ENCODE data around the gene MYH10.

DNA sequence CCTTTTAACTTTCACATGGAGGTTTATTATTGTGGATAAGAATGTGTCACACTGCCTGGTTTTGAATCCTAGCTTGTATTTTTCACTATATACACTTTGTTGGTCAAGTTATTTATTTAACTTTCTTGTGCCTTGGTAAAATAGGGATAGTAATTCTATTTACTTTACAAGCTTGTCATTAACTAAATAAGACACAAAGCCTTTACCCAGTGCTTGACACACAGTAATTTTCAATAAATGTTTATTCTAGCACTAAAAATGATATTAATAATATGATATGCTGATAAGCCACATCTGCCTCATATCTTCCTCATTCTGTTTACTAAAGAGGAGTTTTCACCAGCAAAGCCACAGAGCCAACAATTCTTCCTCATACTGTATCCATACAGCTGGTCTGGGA, 27.8 kb downstream of the MYH10 start:
- TF ChIP-seq EZH2 (optimal IDR thresholded peaks at IDR 0.05; ENCODE audit: low read depth, low read length) = no peak
- TF ChIP-seq, protein P1, sequence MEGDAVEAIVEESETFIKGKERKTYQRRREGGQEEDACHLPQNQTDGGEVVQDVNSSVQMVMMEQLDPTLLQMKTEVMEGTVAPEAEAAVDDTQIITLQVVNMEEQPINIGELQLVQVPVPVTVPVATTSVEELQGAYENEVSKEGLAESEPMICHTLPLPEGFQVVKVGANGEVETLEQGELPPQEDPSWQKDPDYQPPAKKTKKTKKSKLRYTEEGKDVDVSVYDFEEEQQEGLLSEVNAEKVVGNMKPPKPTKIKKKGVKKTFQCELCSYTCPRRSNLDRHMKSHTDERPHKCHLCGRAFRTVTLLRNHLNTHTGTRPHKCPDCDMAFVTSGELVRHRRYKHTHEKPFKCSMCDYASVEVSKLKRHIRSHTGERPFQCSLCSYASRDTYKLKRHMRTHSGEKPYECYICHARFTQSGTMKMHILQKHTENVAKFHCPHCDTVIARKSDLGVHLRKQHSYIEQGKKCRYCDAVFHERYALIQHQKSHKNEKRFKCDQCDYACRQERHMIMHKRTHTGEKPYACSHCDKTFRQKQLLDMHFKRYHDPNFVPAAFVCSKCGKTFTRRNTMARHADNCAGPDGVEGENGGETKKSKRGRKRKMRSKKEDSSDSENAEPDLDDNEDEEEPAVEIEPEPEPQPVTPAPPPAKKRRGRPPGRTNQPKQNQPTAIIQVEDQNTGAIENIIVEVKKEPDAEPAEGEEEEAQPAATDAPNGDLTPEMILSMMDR (IDR thresholded peaks at IDR 0.05; ENCODE audit: low read length) = no peak

All from MM.1S (cell line).